ENCODE data around the gene TBC1D2B. TPM values are rescaled to one million over a fixed set of nuclear protein-coding genes. Genes with fewer than 3 reads are reported as not detected.
"Not testable (repeated sequence)": the region's sequence is repeated elsewhere in the genome, so short reads cannot be mapped to it uniquely, and the experiment has no call there.

Gene TBC1D2B
- total RNA-seq, 2 donors from 2014 or later, result 54.0 to 58.5 TPM

GRCh38 chr15:77983091-77983707 lies 94.3 kb downstream of the TBC1D2B start:
- no peak for DNase-seq (ENCODE audit: low spot score)
- no peaks in the 10 kb centered on the region for H3K9me3 ChIP-seq
- no peaks in the 10 kb centered on the region for H3K27me3 ChIP-seq (replicated peaks; ENCODE audit: insufficient read depth)
- no peak for TF ChIP-seq CTCF (IDR thresholded peaks at IDR 0.05)
- H3K4me3 ChIP-seq, result no peak overlapping the region
- H3K36me3 ChIP-seq, result no peaks in the 10 kb centered on the region
- ATAC-seq (ENCODE audit: insufficient number of reproducible peaks, low FRiP score, low read depth), result no peak
- H3K4me1 ChIP-seq (ENCODE audit: control insufficient read depth in 1 of 2, low read depth in 2 of 2), result peaks cover 6 to 12% of the 10 kb centered on the region in 2 donors
- no peak overlapping the region for H3K27ac ChIP-seq

- no peak for DNase-seq (ENCODE audit: low spot score)
- H3K4me3 ChIP-seq, result no peak overlapping the region
- no peaks in the 10 kb centered on the region for H3K9me3 ChIP-seq
Observed at GRCh38 chr15:77982127-77982490, 95.4 kb downstream of the TBC1D2B start.

GRCh38 chr15:77981281-77982126 lies 96.0 kb downstream of the TBC1D2B start:
- no peak for DNase-seq (ENCODE audit: low spot score)
- Histone ChIP-seq H3K9me3 (no peaks in the 10 kb centered on the region), H3K27ac (no peak overlapping the region), H3K4me3 (no peak overlapping the region), H3K36me3 (no peaks in the 10 kb centered on the region), H3K27me3 (replicated peaks; ENCODE audit: insufficient read depth) (no peaks in the 10 kb centered on the region), H3K4me1 (ENCODE audit: control insufficient read depth in 1 of 2, low read depth in 2 of 2) (peaks cover 0 to 4% of the 10 kb centered on the region in 2 donors)
- no peak for TF ChIP-seq CTCF (IDR thresholded peaks at IDR 0.05)
- no peak for ATAC-seq (ENCODE audit: insufficient number of reproducible peaks, low FRiP score, low read depth)

More at GRCh38 chr15:77982127-77982490, 95.4 kb downstream of the TBC1D2B start:
- Histone ChIP-seq H3K4me1 (ENCODE audit: control insufficient read depth in 1 of 2, low read depth in 2 of 2) (peaks cover 3 to 8% of the 10 kb centered on the region in 2 donors), H3K27ac (no peak overlapping the region), H3K36me3 (no peaks in the 10 kb centered on the region), H3K27me3 (replicated peaks; ENCODE audit: insufficient read depth) (no peaks in the 10 kb centered on the region)
- TF ChIP-seq CTCF (IDR thresholded peaks at IDR 0.05), result no peak
- ATAC-seq (ENCODE audit: insufficient number of reproducible peaks, low FRiP score, low read depth), result no peak

- not testable (repeated sequence) for ATAC-seq (ENCODE audit: insufficient number of reproducible peaks, low FRiP score, low read depth); H3K27me3 ChIP-seq (replicated peaks; ENCODE audit: insufficient read depth); DNase-seq (ENCODE audit: low spot score); H3K27ac ChIP-seq; H3K36me3 ChIP-seq; H3K4me3 ChIP-seq; H3K9me3 ChIP-seq; H3K4me1 ChIP-seq (ENCODE audit: control insufficient read depth in 1 of 2, low read depth in 2 of 2)
Observed at GRCh38 chr15:77980674-77981073, 96.8 kb downstream of the TBC1D2B start.

- H3K4me3 ChIP-seq, result no peak overlapping the region
- DNase-seq (ENCODE audit: low spot score) (no peak), ATAC-seq (ENCODE audit: insufficient number of reproducible peaks, low FRiP score, low read depth) (no peak)
- H3K4me1 ChIP-seq (ENCODE audit: control insufficient read depth in 1 of 2, low read depth in 2 of 2), result peaks cover 0 to 4% of the 10 kb centered on the region in 2 donors
- H3K27me3 ChIP-seq (replicated peaks; ENCODE audit: insufficient read depth), result no peaks in the 10 kb centered on the region
- no peak overlapping the region for H3K27ac ChIP-seq
- no peaks in the 10 kb centered on the region for H3K9me3 ChIP-seq
- no peaks in the 10 kb centered on the region for H3K36me3 ChIP-seq
- TF ChIP-seq CTCF (IDR thresholded peaks at IDR 0.05), result no peak
Observed at GRCh38 chr15:77980098-77980497, 97.4 kb downstream of the TBC1D2B start.

- not testable (repeated sequence) for DNase-seq (ENCODE audit: low spot score); H3K27ac ChIP-seq; H3K4me1 ChIP-seq (ENCODE audit: control insufficient read depth in 1 of 2, low read depth in 2 of 2); H3K9me3 ChIP-seq; H3K4me3 ChIP-seq; H3K27me3 ChIP-seq (replicated peaks; ENCODE audit: insufficient read depth); ATAC-seq (ENCODE audit: insufficient number of reproducible peaks, low FRiP score, low read depth); H3K36me3 ChIP-seq
Observed at GRCh38 chr15:77979157-77979556, 98.4 kb downstream of the TBC1D2B start.

GRCh38 chr15:77978759-77979145 lies 98.8 kb downstream of the TBC1D2B start:
- not testable (repeated sequence) for H3K4me1 ChIP-seq (ENCODE audit: control insufficient read depth in 1 of 2, low read depth in 2 of 2); DNase-seq (ENCODE audit: low spot score); H3K27ac ChIP-seq; H3K27me3 ChIP-seq (replicated peaks; ENCODE audit: insufficient read depth); H3K9me3 ChIP-seq; H3K36me3 ChIP-seq; ATAC-seq (ENCODE audit: insufficient number of reproducible peaks, low FRiP score, low read depth); H3K4me3 ChIP-seq

GRCh38 chr15:77977903-77978758 lies 99.4 kb downstream of the TBC1D2B start:
- DNase-seq (ENCODE audit: low spot score); H3K27me3 ChIP-seq (replicated peaks; ENCODE audit: insufficient read depth); H3K9me3 ChIP-seq; H3K4me1 ChIP-seq (ENCODE audit: control insufficient read depth in 1 of 2, low read depth in 2 of 2); ATAC-seq (ENCODE audit: insufficient number of reproducible peaks, low FRiP score, low read depth); H3K4me3 ChIP-seq; H3K36me3 ChIP-seq; H3K27ac ChIP-seq: not testable (repeated sequence)
